Renal cortex interstitium (tissue), 11 donors: ENCODE data around the gene PCSK7. TPM values are rescaled to one million over a fixed set of nuclear protein-coding genes. Genes with fewer than 3 reads are reported as not detected.

Experiments used
- DNase-seq, 11 donors: peaks; one replicate each; pipeline ENCODE4 v3.0.0-alpha.2; 2013; ENCODE audit warnings: low read depth in 9 of 11, low spot score in 4 of 11; ENCODE audit errors: extremely low read depth in 1 of 11
- polyA plus RNA-seq, 3 donors: library from polyadenylated mRNA; unstranded; fragments of 120-200 nt; gene quantifications; one replicate each; pipeline ENCODE4 v1.2.1, GENCODE V29; 2013; ENCODE audit not compliant: insufficient read length in 3 of 3

The PCSK7 gene
- polyA plus RNA-seq, 3 donors, result 18.3 to 31.5 (median 23.8) TPM

DNA sequence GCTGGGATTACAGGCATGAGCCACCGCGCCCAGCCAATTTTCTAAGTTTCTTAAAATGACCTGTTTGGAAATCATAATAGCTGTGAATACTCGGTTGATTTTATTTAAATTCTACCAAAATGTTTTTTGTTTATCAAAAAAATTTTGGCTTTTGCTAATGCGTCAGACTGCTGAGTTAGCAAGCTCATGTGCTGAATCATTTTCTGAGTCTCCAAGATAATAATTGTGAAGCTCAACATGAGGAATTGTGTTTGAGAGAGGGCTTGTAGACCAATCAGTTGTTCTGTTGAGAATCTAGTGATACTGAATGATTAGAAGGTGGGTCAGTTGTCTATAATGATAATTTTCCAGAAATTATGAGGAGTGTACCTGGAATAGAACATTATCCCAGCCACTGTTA is 16.5 kb upstream of the PCSK7 start:
- no peak for DNase-seq

DNA sequence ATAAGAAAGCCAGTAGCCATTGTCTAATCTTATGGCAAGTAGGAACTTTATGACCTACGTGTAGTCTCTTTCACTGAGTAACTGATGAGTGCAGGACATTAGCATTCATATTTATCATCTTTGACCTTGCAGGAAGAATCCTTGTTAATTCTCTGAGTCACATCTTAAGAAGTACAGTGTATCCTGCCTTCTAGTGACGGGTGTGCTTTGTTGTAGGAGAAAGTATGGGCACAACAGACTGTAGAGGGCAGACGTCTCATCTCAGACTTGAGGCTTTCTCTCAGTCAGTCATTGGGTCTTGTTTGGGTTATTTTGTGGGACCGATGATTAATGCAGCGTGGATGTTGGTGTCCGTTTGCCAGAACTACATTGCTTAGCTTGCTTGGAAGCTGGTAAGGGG is 7.4 kb upstream of the PCSK7 start:
- no peak for DNase-seq

DNA sequence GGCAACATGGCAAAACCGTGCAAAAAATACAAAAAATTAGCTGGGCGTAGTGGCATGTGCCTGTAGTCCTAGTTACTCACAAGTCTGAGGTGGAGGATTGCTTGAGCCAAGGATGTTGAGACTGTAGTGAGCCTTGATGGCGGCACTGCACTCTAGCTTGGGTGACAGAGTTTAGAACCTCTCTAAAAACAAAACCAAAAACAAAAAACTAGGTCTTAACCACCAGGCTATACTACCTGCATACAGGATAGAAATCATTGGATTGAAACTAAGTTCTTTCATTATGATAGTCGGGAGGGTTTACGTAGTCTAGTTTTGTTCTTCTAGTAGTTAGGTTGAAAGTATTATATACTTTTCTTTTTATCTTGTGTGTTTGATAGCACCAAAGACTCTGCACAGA is 6.3 kb upstream of the PCSK7 start:
- no peak for DNase-seq

DNA sequence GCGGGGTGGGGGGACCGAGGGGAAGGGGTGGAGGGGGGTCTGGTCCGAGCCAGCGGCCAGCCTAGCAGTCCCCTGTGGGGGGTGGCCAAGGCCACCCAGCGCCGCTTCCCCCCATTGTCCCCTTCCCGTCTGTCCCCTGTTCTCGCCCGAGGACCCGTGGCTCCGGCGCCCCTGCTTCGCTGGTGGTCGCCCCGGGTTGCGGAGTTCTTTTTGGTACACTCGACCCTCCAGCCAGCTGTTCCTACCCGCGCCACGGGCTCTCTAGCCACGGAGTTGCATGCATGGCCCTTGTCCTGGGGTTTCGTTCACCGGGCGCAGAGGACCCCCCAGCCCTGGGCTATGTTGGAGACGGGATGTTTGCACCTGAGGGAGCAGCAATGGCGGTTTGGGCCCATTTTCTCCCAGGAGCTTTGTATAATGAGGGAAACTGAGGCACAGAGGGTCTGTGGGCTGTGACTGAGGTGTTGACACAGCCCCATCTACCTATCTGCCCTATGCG is 1.1 kb upstream of the PCSK7 start:
- DNase-seq, result no peak

DNA sequence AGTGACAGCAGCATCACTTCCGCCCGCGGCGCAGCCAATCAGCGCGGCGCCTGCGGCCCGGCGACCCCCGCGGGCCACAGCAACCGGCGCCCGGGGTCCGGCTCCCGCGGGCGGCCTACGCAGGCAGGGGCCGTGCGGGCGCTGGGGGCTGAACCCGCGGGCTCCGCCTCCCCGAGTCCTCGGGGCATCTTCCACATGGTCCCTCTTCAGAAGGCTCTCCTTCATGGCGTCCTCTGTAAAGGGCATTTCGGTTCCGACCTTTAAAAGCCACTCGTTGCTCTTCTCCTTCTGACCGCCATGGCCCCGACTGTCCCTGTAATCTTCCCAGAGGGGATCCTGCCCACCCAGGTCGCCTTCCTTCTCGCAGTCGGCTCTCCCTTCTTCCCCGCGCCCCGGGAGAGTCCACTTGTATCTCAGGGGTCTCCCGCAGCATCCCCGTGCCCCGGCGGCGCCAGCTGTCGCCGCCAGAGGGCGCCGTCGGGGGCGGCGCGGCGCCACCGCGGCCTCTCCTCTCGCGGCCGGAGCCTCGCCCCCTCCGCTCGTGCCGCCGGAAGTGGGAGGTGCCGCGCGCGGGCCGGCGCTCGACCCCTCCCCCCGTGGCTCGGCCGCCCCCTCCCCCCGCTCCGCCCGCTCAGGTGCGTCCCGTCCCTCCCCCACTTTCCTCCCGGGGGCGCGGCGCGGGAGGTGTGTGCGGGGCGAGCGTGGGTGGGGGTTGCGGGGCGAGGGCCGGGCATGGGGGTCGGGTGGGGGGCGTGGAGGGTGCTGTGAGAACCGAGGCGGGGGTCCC is 412 bp upstream of the PCSK7 start, which contains the start of gene RNF214:
RNF214 (plus strand) TSS at position 580 of the 787 bp plus-strand sequence. CDS start 1,602 bp downstream, outside the sequence.
- peak; percentile 57 to 84 (median 77) for DNase-seq

DNA sequence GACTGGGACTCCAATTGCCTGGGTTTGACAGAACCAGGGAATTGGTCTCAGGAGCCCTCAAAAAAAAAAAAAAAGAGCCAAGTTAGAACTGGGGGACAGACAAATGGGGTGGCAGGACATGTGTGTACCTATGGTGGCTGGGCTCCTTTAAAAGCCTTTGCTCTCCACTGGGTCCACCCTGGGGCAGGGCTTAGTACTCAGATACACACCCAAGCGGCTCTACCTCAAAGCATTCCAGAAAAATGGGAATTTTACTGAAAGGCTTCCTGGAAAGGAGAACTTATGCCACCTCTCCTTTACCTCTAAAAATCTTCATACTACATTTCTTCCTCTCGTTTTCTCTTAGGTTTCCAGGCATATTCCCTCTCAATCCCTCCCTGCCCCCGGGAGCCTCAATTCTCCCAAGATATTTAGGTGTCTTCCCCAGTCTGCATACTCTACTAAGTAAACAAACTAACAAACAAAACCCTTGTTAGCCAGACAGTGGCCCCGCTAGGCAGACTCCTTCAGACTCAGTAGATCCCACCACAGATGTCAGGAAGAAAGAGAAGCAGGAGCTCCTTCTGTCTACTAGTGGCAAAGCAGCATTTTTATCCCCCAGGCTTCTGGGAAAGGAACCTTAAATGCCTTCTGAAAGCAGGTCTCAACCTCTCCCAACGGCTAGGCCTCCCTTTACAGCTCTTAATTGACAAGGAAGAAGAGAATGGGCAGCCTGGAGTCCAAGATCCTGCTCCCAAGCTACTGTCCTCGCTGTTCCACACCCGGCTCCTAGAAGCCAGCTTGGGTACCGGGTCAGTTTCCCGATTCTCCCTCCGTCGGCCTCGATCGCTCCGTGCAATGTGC is 653 bp downstream of the PCSK7 start:
- DNase-seq, result no peak

DNA sequence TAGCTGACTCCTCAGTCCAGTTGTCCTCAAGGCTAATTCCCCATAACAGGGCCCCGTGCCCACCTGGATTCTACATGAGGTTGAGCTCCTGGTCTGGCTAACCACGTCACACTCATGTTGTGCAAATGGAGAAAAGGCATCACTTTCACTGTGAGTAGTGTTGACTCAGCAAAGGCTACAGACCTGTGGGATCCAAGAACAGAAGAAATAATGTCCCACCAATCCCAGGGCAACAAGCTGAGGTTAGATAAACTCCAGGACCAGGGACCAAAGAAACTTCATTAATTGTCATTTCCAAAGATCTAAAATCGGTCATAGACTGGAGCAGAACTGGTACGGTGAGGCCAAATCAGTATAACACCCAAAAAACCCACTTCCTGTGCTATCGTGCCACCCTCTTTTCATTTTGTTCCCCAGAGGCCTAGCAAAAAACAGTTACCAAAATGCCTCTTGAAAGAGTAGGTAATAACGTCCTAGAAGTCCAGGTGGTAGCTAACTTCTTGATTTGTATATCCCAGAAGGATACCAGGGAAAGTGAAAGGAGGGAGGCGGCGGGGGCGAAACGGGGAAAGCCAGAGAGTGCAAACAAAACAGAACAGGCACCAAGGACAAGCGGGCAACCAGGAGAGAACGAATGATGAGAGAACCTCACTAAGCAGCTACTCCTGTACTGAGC is 1.4 kb downstream of the PCSK7 start:
- no peak for DNase-seq

DNA sequence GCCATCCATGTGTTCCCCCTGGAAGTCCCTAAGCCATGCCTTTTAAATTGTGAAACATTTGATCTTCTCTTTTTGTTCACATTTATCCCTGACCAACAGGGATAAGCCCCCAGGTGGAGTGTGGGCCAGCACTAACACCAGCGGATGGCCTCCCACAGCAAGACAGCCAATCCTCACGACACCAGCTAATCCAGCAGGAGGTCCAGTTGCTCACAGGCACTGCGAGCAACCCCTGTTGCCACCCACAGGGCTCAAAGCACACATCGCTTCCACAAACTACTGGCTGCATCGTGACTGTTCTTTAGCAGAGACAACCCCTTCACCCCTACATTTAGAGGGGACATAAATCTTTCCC is 2.0 kb downstream of the PCSK7 start:
- DNase-seq, result no peak

DNA sequence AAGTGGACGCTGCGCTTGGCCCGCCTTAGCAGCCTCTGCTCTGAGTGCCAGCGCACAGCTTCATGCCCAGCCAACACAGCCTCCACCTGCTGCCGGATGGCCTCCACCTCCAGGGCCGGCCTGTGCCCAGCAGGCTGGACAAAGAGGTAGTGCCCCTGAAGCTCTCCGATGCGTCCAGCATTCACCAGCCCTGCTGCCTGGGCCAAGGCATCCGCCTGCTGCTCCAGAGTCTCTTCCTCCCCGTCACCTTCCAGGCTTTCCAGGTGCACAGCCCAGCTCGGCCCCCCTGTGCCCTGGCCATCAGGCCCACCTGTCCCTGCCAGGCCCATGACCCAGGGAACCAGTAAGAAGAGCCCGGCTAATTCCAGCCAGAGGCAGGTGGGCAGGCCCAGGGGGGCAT is 2.5 kb downstream of the PCSK7 start:
- DNase-seq, result no peak

DNA sequence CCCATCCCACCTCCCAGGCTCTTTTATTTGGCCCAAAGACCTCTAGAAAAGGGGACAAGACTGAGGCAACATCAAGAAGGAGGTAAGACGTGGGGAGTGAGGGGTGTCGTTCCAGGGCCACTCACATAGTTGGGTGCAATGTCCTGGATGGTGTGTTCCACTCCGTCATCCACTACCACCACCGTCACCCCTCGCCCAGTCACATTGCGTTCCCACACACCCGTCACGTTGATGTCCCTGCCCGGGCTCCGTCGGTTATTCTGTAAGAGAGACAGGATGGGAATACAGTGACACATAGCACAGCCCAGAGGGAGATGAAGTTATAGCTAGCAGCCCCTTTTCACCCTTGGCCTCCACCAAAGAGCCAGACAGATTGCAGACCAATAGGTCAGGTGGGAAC is 3.8 kb downstream of the PCSK7 start:
- DNase-seq, result no peak

DNA sequence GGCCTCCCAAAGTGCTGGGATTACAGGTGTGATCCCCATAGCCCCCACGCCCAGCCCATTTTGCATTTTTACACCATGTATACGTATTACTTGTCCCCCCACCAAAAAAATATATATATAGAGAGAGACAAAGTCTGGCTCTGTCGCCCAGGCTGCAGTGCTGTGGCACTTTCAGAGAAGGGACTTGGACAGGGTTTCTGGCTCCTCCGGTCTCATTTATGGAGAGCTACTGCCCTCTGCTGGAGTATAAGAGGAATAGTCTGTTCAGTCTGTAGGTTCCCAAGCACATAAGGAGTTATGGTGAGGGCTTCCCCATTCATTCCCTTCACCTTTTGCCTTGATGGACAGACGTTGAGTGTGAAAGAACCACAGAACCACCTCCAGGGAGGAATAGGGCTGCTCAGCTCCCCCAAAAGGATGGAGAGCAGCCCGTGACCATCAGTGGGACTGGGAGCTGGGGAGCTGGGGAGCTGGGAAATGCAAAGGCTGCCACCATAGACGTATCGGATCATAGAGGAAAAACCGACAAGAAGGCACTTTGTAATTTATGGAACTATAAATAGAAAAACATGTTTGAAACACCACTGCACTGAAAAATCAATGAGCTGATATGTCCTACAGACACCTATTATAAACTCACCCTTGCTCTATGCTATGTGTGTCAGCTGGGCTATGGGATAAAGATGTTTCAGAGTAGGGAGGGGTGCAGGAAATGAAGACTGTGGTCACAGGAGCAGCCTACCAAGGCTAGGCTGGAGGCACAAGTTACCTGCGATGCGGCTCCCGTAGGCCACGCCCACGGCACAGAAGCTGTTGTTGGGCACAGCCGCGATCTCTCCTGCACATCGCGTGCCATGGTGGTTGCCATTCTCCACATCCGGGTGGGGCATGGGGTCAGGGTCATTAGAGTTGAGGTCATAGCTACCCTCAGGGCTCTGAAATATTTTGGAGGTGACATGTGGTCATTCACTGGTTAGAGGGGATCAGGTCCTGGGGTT is 5.2 kb downstream of the PCSK7 start:
- peak; percentile 53 to 82 (median 74) for DNase-seq

DNA sequence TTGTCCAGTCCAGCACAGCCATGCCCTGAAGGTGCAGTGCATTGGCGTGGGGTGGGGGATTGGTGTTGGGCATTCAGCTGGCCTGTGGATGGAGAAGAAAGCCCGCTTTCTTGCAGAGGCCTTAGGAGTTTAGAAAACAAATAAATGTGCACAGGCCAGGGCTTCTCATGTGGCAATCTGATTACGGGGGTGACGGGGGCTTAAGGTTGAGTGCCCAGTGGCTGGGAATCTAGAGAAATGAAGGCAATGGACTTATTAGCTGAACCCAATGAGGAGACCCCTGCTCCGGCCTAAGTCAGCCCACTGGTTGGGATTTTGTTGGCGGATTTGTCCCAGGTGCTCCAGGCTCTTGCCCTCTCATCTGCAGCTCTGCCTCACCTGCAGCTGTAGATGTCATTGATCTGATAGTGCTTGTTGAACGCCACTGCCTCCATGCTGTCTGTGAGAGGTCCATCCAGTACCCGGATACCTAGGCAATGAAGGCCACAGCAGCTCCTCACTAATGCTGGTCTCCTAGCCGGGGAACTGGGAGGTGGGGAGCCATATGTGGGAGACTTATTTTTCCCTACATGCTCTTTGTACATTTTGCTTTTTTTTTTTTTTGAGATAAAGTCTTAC is 6.2 kb downstream of the PCSK7 start:
- DNase-seq, result no peak

DNA sequence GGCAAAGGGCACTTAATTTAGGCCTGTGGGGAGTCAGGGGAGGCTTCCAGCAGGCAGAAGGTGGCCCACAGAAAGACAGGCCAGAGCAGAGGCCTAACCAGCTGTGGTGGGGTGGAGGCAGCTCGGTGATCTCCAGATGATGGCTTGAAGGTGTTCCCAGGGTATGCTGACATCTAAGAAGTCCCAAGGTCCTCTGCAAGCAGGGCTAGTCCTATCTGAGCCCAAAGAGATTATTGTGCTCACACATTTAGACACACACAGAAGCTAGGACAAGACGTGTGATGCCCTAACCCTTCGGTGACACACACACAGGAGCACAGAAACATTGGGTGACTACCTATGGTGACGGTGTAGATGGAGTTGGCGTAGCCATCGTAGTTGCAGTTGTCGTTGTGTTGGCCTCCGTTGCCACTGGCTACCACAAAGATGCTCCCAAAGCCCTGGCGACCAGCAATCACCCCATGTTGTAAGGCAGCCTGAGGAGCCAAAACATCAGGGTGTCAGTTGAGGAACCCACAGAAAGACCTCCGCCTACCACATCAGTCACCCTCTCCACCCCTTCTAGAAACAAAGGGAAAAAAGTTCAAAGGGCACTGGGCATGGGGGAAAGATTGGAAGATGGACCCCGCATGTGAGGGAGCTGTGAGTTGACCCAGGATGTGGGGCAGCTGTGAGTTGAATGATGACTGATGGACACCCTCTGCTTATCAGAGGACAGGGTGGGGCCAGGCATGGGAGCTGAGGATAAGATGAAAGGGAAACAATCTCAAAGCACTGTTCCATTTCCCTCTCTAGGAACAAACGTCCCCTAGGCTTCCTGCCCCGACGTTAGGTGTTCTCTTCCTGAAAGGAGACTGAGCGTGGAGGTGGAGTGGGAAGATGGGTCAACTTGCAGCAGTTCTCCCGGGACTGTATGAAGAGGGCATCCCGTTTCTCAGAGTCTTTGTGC is 7.9 kb downstream of the PCSK7 start:
- no peak for DNase-seq

DNA sequence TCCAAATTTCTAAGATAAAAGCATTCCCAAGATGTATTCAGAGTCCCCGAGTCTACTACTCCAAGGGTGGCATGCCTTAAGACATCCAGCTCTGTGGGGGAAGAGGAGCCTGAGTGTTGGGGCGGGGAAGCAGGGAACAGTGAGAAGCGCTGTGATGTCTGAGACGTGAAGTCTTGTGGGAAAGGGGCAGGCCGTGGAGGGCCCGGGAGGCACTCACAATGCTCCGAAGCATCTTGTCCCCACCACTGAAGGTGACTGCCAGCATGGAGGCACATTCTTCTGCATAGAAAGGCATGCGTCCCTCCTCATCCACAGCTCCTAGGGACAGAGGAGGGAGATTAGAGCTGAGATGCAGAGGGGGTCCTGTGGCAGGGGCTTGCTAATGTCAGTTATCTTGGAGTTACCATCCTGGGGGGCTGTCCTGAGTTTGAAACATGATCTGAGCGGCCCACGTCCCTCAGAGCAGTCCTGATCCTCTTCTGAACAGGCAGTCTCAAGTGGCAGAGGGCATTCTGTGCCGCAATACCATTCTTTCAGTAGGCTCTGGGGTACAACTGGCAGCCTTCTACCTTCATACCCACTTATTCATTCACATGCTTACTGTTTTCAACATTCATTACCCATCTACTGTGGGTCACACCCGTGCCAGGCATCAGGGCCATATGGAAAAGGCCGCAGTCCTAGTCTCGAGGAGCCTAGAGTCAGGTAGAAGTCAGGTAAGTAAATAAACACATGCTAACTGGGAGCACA is 8.7 kb downstream of the PCSK7 start:
- no peak for DNase-seq

DNA sequence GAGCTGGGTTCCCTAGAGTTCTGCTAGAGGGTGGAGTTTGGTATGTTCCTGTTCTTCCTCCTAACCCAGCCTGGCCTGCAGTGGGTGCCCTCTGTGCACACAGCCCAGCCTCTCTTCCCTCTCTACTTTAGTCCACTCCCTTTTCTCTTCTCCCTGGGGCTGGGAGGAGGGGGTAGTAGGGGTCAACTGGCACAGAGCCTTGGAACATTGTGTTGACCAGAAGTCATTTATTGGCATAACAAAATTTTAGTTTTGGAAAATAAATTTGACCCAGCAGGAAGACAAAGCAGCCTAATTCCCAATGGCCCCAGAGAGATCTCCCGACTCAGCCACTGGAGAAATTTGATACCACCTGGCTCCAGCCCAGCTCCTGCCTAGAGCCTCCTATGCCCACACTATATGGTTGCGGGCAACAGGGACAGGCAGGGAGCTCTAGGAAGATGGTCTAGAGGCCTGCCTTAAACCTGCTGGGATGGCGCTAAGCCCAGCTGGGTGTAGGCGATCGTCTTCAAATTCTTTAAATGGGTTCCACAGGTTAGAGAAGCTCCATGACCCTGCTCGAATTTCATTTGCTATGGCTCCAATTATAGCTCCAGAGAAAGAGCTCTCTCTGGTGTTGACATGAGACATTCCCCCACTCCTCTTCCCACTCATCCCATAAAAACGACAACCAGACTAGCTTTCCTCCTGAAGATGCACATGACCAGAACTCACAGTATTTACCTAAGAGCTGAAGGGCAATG is 9.9 kb downstream of the PCSK7 start:
- no peak for DNase-seq
